ENCODE results near the gene IL3RA. TPM values are rescaled to one million over a fixed set of nuclear protein-coding genes. Genes with fewer than 3 reads are reported as not detected.

Gene IL3RA
- total RNA-seq, 2 experiments from 2014 or later: not detected

GRCh38 chrX:1395646-1396216 is 59.1 kb downstream of the IL3RA start:
- H2AFZ ChIP-seq (ENCODE audit: low read length): no peak overlapping the region
- H3K4me2 ChIP-seq (ENCODE audit: low read length): peak overlapping the region; percentile 96; the same call in 1 of the 2 replicates
- TF ChIP-seq EZH2phosphoT487 (IDR thresholded peaks at IDR 0.05; ENCODE audit: borderline replicate concordance, low read depth, low read length) (no peak), CTCF (conservative IDR thresholded peaks at IDR 0.05; ENCODE audit: low read length) (no peak)
- intact Hi-C loops (cut with micrococcal nuclease; ENCODE audit: unreplicated experiment): no loop called here
- no peak overlapping the region for H3K27ac ChIP-seq (ENCODE audit: low read depth, low read length, poor library complexity, severe bottlenecking)
- ChIA-PET POLR2A (no interaction called here), CTCF (ENCODE audit: unreplicated experiment) (no interaction called here)
- H3K9me2 ChIP-seq (ENCODE audit: insufficient read depth, low read length): no peaks in the 10 kb centered on the region
- peaks cover 43% of the 10 kb centered on the region for H3K79me2 ChIP-seq (ENCODE audit: insufficient read depth, low read depth, low read length)
- peaks cover 19% of the 10 kb centered on the region for H3K4me1 ChIP-seq (ENCODE audit: insufficient read depth, low read length, poor library complexity, severe bottlenecking)
- BruUV-seq (replicated peaks): no TSS peak
- H3K36me3 ChIP-seq (ENCODE audit: insufficient read depth, low read length): peaks cover 71% of the 10 kb centered on the region
- H4K20me1 ChIP-seq (ENCODE audit: insufficient read depth, low read length): peaks cover 6% of the 10 kb centered on the region
- H3K4me3 ChIP-seq (ENCODE audit: low read depth, low read length, poor library complexity, severe bottlenecking): no peak overlapping the region
- no peak for DNase-seq (ENCODE audit: low spot score)
- no peaks in the 10 kb centered on the region for H3K9me3 ChIP-seq (ENCODE audit: low read length)

- TF ChIP-seq CTCF (conservative IDR thresholded peaks at IDR 0.05; ENCODE audit: low read length) (no peak), EZH2phosphoT487 (IDR thresholded peaks at IDR 0.05; ENCODE audit: borderline replicate concordance, low read depth, low read length) (no peak)
- Histone ChIP-seq H3K79me2 (ENCODE audit: insufficient read depth, low read depth, low read length) (peaks cover 35% of the 10 kb centered on the region), H3K4me1 (ENCODE audit: insufficient read depth, low read length, poor library complexity, severe bottlenecking) (peaks cover 16% of the 10 kb centered on the region), H3K9me2 (ENCODE audit: insufficient read depth, low read length) (no peaks in the 10 kb centered on the region), H3K36me3 (ENCODE audit: insufficient read depth, low read length) (peaks cover 74% of the 10 kb centered on the region), H2AFZ (ENCODE audit: low read length) (no peak overlapping the region), H3K9me3 (ENCODE audit: low read length) (no peaks in the 10 kb centered on the region), H3K4me2 (ENCODE audit: low read length) (no peak overlapping the region), H3K4me3 (ENCODE audit: low read depth, low read length, poor library complexity, severe bottlenecking) (no peak overlapping the region), H4K20me1 (ENCODE audit: insufficient read depth, low read length) (no peaks in the 10 kb centered on the region), H3K27ac (ENCODE audit: low read depth, low read length, poor library complexity, severe bottlenecking) (no peak overlapping the region)
- no peak for DNase-seq (ENCODE audit: low spot score)
- ChIA-PET POLR2A (no interaction called here), CTCF (ENCODE audit: unreplicated experiment) (no interaction called here)
- BruUV-seq (replicated peaks): no TSS peak
- intact Hi-C loops (cut with micrococcal nuclease; ENCODE audit: unreplicated experiment): no loop called here
Measured at GRCh38 chrX:1397001-1397400, 60.4 kb downstream of the IL3RA start.

GRCh38 chrX:1397441-1398270 is 61.1 kb downstream of the IL3RA start:
- Histone ChIP-seq H3K4me1 (ENCODE audit: insufficient read depth, low read length, poor library complexity, severe bottlenecking) (peaks cover 16% of the 10 kb centered on the region), H3K9me2 (ENCODE audit: insufficient read depth, low read length) (no peaks in the 10 kb centered on the region), H3K4me2 (ENCODE audit: low read length) (no peak overlapping the region), H3K27ac (ENCODE audit: low read depth, low read length, poor library complexity, severe bottlenecking) (no peak overlapping the region), H2AFZ (ENCODE audit: low read length) (no peak overlapping the region), H3K36me3 (ENCODE audit: insufficient read depth, low read length) (peaks cover 78% of the 10 kb centered on the region), H3K4me3 (ENCODE audit: low read depth, low read length, poor library complexity, severe bottlenecking) (no peak overlapping the region), H3K79me2 (ENCODE audit: insufficient read depth, low read depth, low read length) (peaks cover 35% of the 10 kb centered on the region), H3K9me3 (ENCODE audit: low read length) (no peaks in the 10 kb centered on the region), H4K20me1 (ENCODE audit: insufficient read depth, low read length) (no peaks in the 10 kb centered on the region)
- BruUV-seq (replicated peaks): no TSS peak
- POLR2A ChIA-PET: no interaction called here
- intact Hi-C loops (cut with micrococcal nuclease; ENCODE audit: unreplicated experiment): no loop called here
- CTCF ChIA-PET (ENCODE audit: unreplicated experiment): no interaction called here
- TF ChIP-seq CTCF (conservative IDR thresholded peaks at IDR 0.05; ENCODE audit: low read length) (no peak), EZH2phosphoT487 (IDR thresholded peaks at IDR 0.05; ENCODE audit: borderline replicate concordance, low read depth, low read length) (no peak)
- no peak for DNase-seq (ENCODE audit: low spot score)

All from OCI-LY7 (cell line).